Immature natural killer cell (primary cell): ENCODE data around the gene PCGF2. TPM values are rescaled to one million over a fixed set of nuclear protein-coding genes. Genes with fewer than 3 reads are reported as not detected.

ENCODE experiments used
- DNase-seq, 3 donors: peaks; one replicate each; pipeline ENCODE4 v3.0.0; 2022; ENCODE audit warnings: mixed read lengths in 1 of 3
- H3K27ac Mint-ChIP-seq, 6 donors: one replicate each; pipeline ENCODE4 v1.8.0; 2020; ENCODE audit warnings: mixed read lengths in 6 of 6, mild to moderate bottlenecking in 5 of 6, inconsistent platforms in 4 of 6, moderate library complexity in 3 of 6
- H3K27me3 Mint-ChIP-seq, 3 donors: one replicate each; pipeline ENCODE4 v1.8.0; 2020 to 2021; ENCODE audit warnings: low read depth in 3 of 3, mild to moderate bottlenecking in 3 of 3, mixed read lengths in 3 of 3, moderate library complexity in 3 of 3, inconsistent platforms in 1 of 3
- H3K36me3 Mint-ChIP-seq, 3 donors: one replicate each; pipeline ENCODE4 v1.8.0; 2020; ENCODE audit warnings: mixed read lengths in 3 of 3, inconsistent platforms in 2 of 3, mild to moderate bottlenecking in 2 of 3
- H3K4me1 Mint-ChIP-seq, 2 donors: one replicate each; pipeline ENCODE4 v1.8.0; 2020; ENCODE audit warnings: inconsistent platforms in 2 of 2, mild to moderate bottlenecking in 2 of 2, mixed read lengths in 2 of 2, moderate library complexity in 1 of 2
- H3K4me3 Mint-ChIP-seq, 5 donors: one replicate each; pipeline ENCODE4 v1.8.0; 2020; ENCODE audit warnings: mild to moderate bottlenecking in 5 of 5, mixed read lengths in 5 of 5, inconsistent platforms in 3 of 5, moderate library complexity in 3 of 5
- H3K9me3 Mint-ChIP-seq, 6 donors: one replicate each; pipeline ENCODE4 v1.8.0; 2020; ENCODE audit warnings: mild to moderate bottlenecking in 6 of 6, mixed read lengths in 6 of 6, inconsistent platforms in 4 of 6, moderate library complexity in 3 of 6
- polyA plus RNA-seq, 3 donors: library from polyadenylated mRNA; unstranded; fragments of 300-500 nt; fragmentation: Illumina TruSeq; gene quantifications; one replicate each; pipeline ENCODE4 v1.2.3, GENCODE V29; 2021

PCGF2 gene
- polyA plus RNA-seq, 3 donors from 2014 or later, result not detected

- H3K9me3 Mint-ChIP-seq, result no peaks in the 10 kb centered on the region
- H3K4me3 Mint-ChIP-seq, result no peak overlapping the region
- peaks cover 0 to 5% (median 2%) of the 10 kb centered on the region in 3 donors for H3K27me3 Mint-ChIP-seq
- H3K4me1 Mint-ChIP-seq, result no peaks in the 10 kb centered on the region
- no peak for DNase-seq
- no peaks in the 10 kb centered on the region for H3K36me3 Mint-ChIP-seq
- no peak overlapping the region for H3K27ac Mint-ChIP-seq
Measured at GRCh38 chr17:38685491-38685890, 62.6 kb downstream of the PCGF2 start.

Other genes with a start within 250 kb of the PCGF2 start
- gene SRCIN1, start 142.4 kb downstream of the PCGF2 start, polyA plus RNA-seq, result not detected
- gene EPOP, start 73.4 kb downstream of the PCGF2 start, polyA plus RNA-seq, result not detected
- 10 to 100 TPM in 1 of 3 donors, 1 to 10 TPM in 2; 3.8 to 24.5 (median 7.4) TPM for gene MLLT6, start 43.1 kb downstream of the PCGF2 start, polyA plus RNA-seq
- 100 to 1,000 TPM; 143 to 197 (median 160) TPM for gene CISD3, start 18.0 kb downstream of the PCGF2 start, polyA plus RNA-seq
- 100 to 1,000 TPM; 509 to 821 (median 662) TPM for gene PSMB3, start 4.4 kb upstream of the PCGF2 start, polyA plus RNA-seq
- gene PIP4K2B, start 51.2 kb upstream of the PCGF2 start, polyA plus RNA-seq, result 10 to 100 TPM in 2 of 3 donors, 1 to 10 TPM in 1; 6.2 to 15.4 (median 12.5) TPM
- gene CWC25, start 77.0 kb upstream of the PCGF2 start, polyA plus RNA-seq, result 10 to 100 TPM in 1 of 3 donors, 1 to 10 TPM in 2; 4.3 to 11.1 (median 5.2) TPM
- 100 to 1,000 TPM; 285 to 713 (median 532) TPM for gene RPL23, start 105.4 kb upstream of the PCGF2 start, polyA plus RNA-seq
- gene LASP1, start 121.7 kb upstream of the PCGF2 start, polyA plus RNA-seq, result 100 to 1,000 TPM in 1 of 3 donors, 10 to 100 TPM in 2; 94.3 to 171 (median 96.5) TPM
- not detected for gene FBXO47, start 219.1 kb upstream of the PCGF2 start, polyA plus RNA-seq